HepG2 (cell line): Measurements from ENCODE around the gene LASP1. TPM values are rescaled to one million over a fixed set of nuclear protein-coding genes. Genes with fewer than 3 reads are reported as not detected.

ENCODE experiments used
- IRX3 ChIP-seq: sonication (generic); formaldehyde crosslinking; IDR thresholded peaks from 2 replicates; pipeline ENCODE4 v1.8.1; 2023; ENCODE audit warnings: mild to moderate bottlenecking, low read depth, missing genetic modification reagents, borderline replicate concordance
- NCOA1 ChIP-seq: sonication (generic); formaldehyde crosslinking; IDR thresholded peaks from 2 replicates; pipeline ENCODE4 v1.9.0; 2021; ENCODE audit warnings: missing genetic modification reagents
- RXRA ChIP-seq: sonication (generic); formaldehyde crosslinking; IDR thresholded peaks from 2 replicates; pipeline ENCODE4 v1.5.1; 2020; ENCODE audit warnings: missing genetic modification reagents
- SCMH1 ChIP-seq: sonication (generic); formaldehyde crosslinking; IDR thresholded peaks from 2 replicates; pipeline ENCODE4 v1.9.0; 2021; ENCODE audit warnings: missing genetic modification reagents, mild to moderate bottlenecking, borderline replicate concordance
- SMC3 ChIP-seq: IDR thresholded peaks from 2 replicates; pipeline ENCODE4 v1.6.1; 2011; ENCODE audit warnings: low read length, improper control_type of control experiment
- ZNF530 ChIP-seq: sonication (generic); formaldehyde crosslinking; IDR thresholded peaks from 2 replicates; pipeline ENCODE4 v1.5.0; 2020; ENCODE audit warnings: low read depth, mild to moderate bottlenecking, missing genetic modification reagents
- ZNF549 ChIP-seq: sonication (generic); formaldehyde crosslinking; IDR thresholded peaks from 2 replicates; pipeline ENCODE4 v1.5.0; 2020; ENCODE audit warnings: missing genetic modification reagents
- ZNF598 ChIP-seq: sonication (generic); formaldehyde crosslinking; IDR thresholded peaks from 2 replicates; pipeline ENCODE4 v1.5.1; 2020; ENCODE audit warnings: mild to moderate bottlenecking, missing genetic modification reagents, borderline replicate concordance
- ZNF652 ChIP-seq: IDR thresholded peaks from 2 replicates; pipeline ENCODE4 v1.6.1; 2016; ENCODE audit warnings: low read depth, borderline replicate concordance
- ZNF891 ChIP-seq: sonication (generic); formaldehyde crosslinking; IDR thresholded peaks from 2 replicates; pipeline ENCODE4 v1.5.0; 2020; ENCODE audit warnings: mild to moderate bottlenecking, missing genetic modification reagents
- polyA plus RNA-seq, 8 experiments: library from polyadenylated mRNA; depleted of rRNA in 3 of 8; stranded (reverse) in 7 of 8; unstranded in 1 of 8; fragments of >200 nt; fragmentation: Illumina TruSeq in 4 of 8; extraction: Trizol in 4 of 8; gene quantifications; 2 replicates each; pipeline versions ENCODE4 v1.2.1 to v1.2.3, GENCODE V29; 2011 to 2016; ENCODE audit warnings: low read depth in 4 of 8, missing spikeins in 1 of 8, mixed read lengths in 1 of 8; ENCODE audit not compliant: insufficient read depth in 1 of 8
- total RNA-seq, 5 experiments: library from RNA; depleted of rRNA; stranded (reverse); fragments of >200 nt; fragmentation: Illumina TruSeq; extraction: Trizol; gene quantifications; 2 replicates each; pipeline ENCODE4 v1.2.3, GENCODE V29; 2016; ENCODE audit warnings: low read depth in 1 of 5
- TF ChIP-seq, protein P1 (sequence below): IDR thresholded peaks from 2 replicates; pipeline ENCODE4 v1.6.1; 2016; ENCODE audit warnings: missing compliant biosample characterization, missing genetic modification reagents, borderline replicate concordance
- TF ChIP-seq, protein P2 (sequence below): IDR thresholded peaks from 2 replicates; pipeline ENCODE4 v1.6.1; 2016; ENCODE audit warnings: low read depth
- TF ChIP-seq, protein P3 (sequence below): sonication (generic); formaldehyde crosslinking; IDR thresholded peaks from 2 replicates; pipeline ENCODE4 v1.5.1; 2020; ENCODE audit warnings: missing genetic modification reagents, mild to moderate bottlenecking, borderline replicate concordance
- TF ChIP-seq, protein P4 (sequence below): sonication (generic); formaldehyde crosslinking; IDR thresholded peaks from 2 replicates; pipeline ENCODE4 v1.4.0; 2020; ENCODE audit warnings: mild to moderate bottlenecking, missing genetic modification reagents
- TF ChIP-seq, protein P5 (sequence below): sonication (generic); formaldehyde crosslinking; IDR thresholded peaks from 2 replicates; pipeline ENCODE4 v1.5.0; 2020; ENCODE audit warnings: missing genetic modification reagents
- TF ChIP-seq, protein P6 (sequence below): sonication (generic); formaldehyde crosslinking; IDR thresholded peaks from 2 replicates; pipeline ENCODE4 v1.5.0; 2020; ENCODE audit warnings: mild to moderate bottlenecking, missing genetic modification reagents
- TF ChIP-seq, protein P7 (sequence below): IDR thresholded peaks from 2 replicates; pipeline ENCODE4 v1.6.1; 2016; ENCODE audit warnings: control low read depth

The LASP1 gene
- total and polyA plus RNA-seq, 2 of the 13 experiments (the other 11 are each of a cell fraction or from before 2014, with no cell fraction given), result 70.1 to 97.0 TPM

DNA sequence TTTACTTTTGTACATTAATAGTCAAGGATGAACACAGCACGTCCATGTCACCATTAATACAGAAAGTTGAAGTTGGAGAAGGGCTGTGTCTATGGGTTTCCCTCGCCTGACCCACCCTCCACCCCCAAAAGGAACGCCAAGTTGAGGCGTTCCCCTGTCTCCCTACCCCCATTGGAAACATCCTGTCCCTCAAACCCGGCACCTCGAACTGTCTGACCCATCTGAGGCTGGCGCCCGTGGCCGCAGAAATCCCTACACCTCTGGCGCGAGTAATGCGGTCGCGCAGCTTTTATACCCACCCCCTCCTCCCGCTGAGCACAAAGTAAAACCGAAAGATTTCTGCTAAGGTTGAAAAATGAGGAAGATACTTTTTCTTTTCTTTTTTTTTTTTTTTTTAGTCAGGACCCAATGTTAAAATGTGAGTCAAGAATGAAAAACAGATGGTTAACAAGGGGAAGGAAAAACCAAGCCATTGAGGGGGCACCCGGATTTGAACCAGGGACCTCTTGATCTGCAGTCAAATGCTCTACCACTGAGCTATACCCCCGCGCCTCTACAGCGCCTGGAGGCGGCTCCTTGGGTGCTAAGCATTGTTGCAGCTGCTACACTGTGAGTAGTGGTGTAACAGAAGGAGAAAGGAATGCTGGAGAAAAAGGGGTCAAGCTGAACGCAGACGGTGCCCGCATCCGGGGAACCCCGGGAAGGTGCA, 887 bp upstream of the LASP1 start (continued):
- TF ChIP-seq, protein P1, sequence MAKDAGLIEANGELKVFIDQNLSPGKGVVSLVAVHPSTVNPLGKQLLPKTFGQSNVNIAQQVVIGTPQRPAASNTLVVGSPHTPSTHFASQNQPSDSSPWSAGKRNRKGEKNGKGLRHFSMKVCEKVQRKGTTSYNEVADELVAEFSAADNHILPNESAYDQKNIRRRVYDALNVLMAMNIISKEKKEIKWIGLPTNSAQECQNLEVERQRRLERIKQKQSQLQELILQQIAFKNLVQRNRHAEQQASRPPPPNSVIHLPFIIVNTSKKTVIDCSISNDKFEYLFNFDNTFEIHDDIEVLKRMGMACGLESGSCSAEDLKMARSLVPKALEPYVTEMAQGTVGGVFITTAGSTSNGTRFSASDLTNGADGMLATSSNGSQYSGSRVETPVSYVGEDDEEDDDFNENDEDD (CRISPR knock-in tag), result peak; percentile 44; the same call in 1 of the 2 replicates
- TF ChIP-seq IRX3 (CRISPR knock-in tag) (no peak), RXRA (peak; percentile 56; the same call in 1 of the 2 replicates), ZNF530 (CRISPR knock-in tag) (no peak), SCMH1 (CRISPR knock-in tag) (no peak), ZNF891 (CRISPR knock-in tag) (0 out of 2 replicates have a peak, but pooled peaks have one; percentile 11), SMC3 (no peak), ZNF652 (CRISPR knock-in tag) (0 out of 2 replicates have a peak, but pooled peaks have one; percentile 30), ZNF598 (CRISPR knock-in tag) (no peak; the same call in 1 of the 2 replicates), ZNF549 (CRISPR knock-in tag) (no peak), NCOA1 (CRISPR knock-in tag) (no peak)
- TF ChIP-seq, protein P2, sequence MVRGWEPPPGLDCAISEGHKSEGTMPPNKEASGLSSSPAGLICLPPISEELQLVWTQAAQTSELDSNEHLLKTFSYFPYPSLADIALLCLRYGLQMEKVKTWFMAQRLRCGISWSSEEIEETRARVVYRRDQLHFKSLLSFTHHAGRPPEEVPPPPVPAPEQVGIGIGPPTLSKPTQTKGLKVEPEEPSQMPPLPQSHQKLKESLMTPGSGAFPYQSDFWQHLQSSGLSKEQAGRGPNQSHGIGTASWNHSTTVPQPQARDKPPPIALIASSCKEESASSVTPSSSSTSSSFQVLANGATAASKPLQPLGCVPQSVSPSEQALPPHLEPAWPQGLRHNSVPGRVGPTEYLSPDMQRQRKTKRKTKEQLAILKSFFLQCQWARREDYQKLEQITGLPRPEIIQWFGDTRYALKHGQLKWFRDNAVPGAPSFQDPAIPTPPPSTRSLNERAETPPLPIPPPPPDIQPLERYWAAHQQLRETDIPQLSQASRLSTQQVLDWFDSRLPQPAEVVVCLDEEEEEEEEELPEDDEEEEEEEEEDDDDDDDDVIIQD (CRISPR knock-in tag), result peak; percentile 35; the same call in 1 of the 2 replicates
- TF ChIP-seq, protein P3, sequence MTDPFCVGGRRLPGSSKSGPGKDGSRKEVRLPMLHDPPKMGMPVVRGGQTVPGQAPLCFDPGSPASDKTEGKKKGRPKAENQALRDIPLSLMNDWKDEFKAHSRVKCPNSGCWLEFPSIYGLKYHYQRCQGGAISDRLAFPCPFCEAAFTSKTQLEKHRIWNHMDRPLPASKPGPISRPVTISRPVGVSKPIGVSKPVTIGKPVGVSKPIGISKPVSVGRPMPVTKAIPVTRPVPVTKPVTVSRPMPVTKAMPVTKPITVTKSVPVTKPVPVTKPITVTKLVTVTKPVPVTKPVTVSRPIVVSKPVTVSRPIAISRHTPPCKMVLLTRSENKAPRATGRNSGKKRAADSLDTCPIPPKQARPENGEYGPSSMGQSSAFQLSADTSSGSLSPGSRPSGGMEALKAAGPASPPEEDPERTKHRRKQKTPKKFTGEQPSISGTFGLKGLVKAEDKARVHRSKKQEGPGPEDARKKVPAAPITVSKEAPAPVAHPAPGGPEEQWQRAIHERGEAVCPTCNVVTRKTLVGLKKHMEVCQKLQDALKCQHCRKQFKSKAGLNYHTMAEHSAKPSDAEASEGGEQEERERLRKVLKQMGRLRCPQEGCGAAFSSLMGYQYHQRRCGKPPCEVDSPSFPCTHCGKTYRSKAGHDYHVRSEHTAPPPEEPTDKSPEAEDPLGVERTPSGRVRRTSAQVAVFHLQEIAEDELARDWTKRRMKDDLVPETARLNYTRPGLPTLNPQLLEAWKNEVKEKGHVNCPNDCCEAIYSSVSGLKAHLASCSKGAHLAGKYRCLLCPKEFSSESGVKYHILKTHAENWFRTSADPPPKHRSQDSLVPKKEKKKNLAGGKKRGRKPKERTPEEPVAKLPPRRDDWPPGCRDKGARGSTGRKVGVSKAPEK (CRISPR knock-in tag), result peak; percentile 91; the same call in 1 of the 2 replicates
- TF ChIP-seq, protein P4, sequence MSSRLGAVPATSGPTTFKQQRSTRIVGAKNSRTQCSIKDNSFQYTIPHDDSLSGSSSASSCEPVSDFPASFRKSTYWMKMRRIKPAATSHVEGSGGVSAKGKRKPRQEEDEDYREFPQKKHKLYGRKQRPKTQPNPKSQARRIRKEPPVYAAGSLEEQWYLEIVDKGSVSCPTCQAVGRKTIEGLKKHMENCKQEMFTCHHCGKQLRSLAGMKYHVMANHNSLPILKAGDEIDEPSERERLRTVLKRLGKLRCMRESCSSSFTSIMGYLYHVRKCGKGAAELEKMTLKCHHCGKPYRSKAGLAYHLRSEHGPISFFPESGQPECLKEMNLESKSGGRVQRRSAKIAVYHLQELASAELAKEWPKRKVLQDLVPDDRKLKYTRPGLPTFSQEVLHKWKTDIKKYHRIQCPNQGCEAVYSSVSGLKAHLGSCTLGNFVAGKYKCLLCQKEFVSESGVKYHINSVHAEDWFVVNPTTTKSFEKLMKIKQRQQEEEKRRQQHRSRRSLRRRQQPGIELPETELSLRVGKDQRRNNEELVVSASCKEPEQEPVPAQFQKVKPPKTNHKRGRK (CRISPR knock-in tag), result no peak
- TF ChIP-seq, protein P5, sequence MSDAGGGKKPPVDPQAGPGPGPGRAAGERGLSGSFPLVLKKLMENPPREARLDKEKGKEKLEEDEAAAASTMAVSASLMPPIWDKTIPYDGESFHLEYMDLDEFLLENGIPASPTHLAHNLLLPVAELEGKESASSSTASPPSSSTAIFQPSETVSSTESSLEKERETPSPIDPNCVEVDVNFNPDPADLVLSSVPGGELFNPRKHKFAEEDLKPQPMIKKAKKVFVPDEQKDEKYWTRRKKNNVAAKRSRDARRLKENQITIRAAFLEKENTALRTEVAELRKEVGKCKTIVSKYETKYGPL (CRISPR knock-in tag), result 0 out of 2 replicates have a peak, but pooled peaks have one; percentile 31
- TF ChIP-seq, protein P6, sequence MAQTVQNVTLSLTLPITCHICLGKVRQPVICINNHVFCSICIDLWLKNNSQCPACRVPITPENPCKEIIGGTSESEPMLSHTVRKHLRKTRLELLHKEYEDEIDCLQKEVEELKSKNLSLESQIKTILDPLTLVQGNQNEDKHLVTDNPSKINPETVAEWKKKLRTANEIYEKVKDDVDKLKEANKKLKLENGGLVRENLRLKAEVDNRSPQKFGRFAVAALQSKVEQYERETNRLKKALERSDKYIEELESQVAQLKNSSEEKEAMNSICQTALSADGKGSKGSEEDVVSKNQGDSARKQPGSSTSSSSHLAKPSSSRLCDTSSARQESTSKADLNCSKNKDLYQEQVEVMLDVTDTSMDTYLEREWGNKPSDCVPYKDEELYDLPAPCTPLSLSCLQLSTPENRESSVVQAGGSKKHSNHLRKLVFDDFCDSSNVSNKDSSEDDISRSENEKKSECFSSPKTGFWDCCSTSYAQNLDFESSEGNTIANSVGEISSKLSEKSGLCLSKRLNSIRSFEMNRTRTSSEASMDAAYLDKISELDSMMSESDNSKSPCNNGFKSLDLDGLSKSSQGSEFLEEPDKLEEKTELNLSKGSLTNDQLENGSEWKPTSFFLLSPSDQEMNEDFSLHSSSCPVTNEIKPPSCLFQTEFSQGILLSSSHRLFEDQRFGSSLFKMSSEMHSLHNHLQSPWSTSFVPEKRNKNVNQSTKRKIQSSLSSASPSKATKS (CRISPR knock-in tag), result no peak
- TF ChIP-seq, protein P7, sequence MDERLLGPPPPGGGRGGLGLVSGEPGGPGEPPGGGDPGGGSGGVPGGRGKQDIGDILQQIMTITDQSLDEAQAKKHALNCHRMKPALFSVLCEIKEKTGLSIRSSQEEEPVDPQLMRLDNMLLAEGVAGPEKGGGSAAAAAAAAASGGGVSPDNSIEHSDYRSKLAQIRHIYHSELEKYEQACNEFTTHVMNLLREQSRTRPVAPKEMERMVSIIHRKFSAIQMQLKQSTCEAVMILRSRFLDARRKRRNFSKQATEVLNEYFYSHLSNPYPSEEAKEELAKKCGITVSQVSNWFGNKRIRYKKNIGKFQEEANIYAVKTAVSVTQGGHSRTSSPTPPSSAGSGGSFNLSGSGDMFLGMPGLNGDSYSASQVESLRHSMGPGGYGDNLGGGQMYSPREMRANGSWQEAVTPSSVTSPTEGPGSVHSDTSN (CRISPR knock-in tag), result no peak
